OCI-LY1 (cell line): Measurements from ENCODE around the gene ATP11A.
"Not testable (repeated sequence)": the region's sequence is repeated elsewhere in the genome, so short reads cannot be mapped to it uniquely, and the experiment has no call there.

Experiments
- EZH2 ChIP-seq: fragments of 200-600 bp; sonication (generic), shearing (Covaris generic); IDR thresholded peaks from 2 replicates; pipeline ENCODE4 v1.8.0; 2017; ENCODE audit warnings: borderline replicate concordance, mixed run types, mild to moderate bottlenecking, antibody characterized with exemption, low read length, moderate library complexity, mixed read lengths
- TF ChIP-seq, protein P1 (sequence below): fragments of 200-600 bp; sonication (generic), shearing (Covaris generic); IDR thresholded peaks from 2 replicates; pipeline ENCODE4 v1.5.1; 2017; ENCODE audit warnings: mild to moderate bottlenecking, antibody characterized with exemption, low read length, moderate library complexity, mixed read lengths

DNA sequence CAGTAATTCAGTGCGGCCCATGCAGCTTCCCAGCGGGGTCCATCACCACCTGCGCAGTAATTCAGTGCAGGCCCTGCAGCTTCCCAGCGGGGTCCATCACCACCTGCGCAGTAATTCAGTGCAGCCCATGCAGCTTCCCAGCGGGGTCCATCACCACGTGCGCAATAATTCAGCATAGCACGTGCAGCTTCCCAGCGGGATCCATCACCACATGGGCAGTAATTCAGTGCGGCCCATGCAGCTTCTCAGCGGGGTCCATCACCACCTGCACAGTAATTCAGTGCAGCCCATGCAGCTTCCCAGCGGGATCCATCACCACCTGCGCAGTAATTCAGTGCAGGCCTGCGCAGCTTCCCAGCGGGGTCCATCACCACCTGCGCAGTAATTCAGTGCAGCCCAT lies 173.5 kb downstream of the ATP11A start:
- TF ChIP-seq, protein P1, sequence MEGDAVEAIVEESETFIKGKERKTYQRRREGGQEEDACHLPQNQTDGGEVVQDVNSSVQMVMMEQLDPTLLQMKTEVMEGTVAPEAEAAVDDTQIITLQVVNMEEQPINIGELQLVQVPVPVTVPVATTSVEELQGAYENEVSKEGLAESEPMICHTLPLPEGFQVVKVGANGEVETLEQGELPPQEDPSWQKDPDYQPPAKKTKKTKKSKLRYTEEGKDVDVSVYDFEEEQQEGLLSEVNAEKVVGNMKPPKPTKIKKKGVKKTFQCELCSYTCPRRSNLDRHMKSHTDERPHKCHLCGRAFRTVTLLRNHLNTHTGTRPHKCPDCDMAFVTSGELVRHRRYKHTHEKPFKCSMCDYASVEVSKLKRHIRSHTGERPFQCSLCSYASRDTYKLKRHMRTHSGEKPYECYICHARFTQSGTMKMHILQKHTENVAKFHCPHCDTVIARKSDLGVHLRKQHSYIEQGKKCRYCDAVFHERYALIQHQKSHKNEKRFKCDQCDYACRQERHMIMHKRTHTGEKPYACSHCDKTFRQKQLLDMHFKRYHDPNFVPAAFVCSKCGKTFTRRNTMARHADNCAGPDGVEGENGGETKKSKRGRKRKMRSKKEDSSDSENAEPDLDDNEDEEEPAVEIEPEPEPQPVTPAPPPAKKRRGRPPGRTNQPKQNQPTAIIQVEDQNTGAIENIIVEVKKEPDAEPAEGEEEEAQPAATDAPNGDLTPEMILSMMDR = not testable (repeated sequence)
- TF ChIP-seq EZH2 = not testable (repeated sequence)
